Stimulated activated CD8-positive, alpha-beta memory T cell treated with anti-CD3 and anti-CD28 coated beads, Interleukin-7, amount 100 ng/mL, for 48 hours (primary cell): ENCODE results near the gene OR8G5.
"Not testable (repeated sequence)": the region's sequence is repeated elsewhere in the genome, so short reads cannot be mapped to it uniquely, and the experiment has no call there.

Experiments
- DNase-seq, 2 donors: peaks; one replicate each; pipeline ENCODE4 v3.0.0-alpha.2; 2020; ENCODE audit warnings: low read depth in 1 of 2; ENCODE audit errors: extremely low read depth in 1 of 2

Gene OR8G5

DNA sequence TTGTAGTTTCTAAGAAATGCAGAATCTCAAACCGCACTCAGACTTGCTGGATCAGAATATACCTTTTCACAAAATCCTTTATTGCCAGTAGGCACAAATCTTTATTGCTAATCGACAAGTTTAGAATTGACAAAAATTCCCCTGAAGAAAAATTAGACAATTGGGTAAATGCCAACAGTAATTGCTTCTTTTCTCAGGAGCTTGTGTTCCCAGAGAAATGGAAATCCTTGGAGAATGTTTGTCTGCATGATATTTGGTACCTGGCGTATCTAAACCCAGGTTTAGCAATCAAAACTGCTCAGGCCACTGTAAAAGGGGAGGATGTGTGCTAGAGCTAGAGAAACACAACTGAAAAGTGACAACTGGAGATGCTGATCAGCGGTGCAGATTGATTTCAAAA, at the start of gene OR8G5:
TSS of gene OR8G5 (plus strand) at position 301 of the 400 bp plus-strand sequence. CDS start 8,556 bp downstream, outside the sequence.
- DNase-seq = no peak

DNA sequence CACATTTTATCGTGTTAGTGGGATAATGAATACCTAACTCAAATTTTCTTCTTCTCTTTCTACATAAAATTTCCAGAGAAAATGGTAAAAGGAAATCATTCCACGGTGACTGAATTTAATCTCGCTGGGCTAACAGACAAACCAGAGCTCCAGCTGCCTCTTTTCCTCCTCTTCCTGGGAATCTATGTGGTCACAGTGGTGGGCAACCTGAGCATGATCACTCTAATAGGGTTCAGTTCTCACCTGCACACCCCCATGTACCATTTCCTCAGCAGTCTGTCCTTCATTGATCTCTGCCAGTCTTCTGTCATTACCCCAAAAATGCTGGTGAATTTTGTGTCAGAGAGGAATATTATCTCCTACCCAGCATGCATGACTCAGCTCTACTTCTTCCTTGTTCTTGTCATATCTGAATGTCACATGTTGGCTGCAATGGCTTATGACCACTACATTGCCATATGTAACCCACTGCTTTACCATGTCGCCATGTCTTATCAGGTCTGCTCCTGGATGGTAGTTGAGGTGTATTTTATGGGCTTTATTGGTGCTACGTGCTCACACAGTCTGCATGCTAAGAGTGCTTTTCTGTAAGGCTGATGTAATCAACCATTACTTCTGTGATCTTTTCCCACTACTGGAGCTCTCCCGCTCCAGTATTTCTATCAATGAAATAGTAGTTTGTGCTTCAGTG, 48.9 kb upstream of the OR8G5 start:
- no peak for DNase-seq

DNA sequence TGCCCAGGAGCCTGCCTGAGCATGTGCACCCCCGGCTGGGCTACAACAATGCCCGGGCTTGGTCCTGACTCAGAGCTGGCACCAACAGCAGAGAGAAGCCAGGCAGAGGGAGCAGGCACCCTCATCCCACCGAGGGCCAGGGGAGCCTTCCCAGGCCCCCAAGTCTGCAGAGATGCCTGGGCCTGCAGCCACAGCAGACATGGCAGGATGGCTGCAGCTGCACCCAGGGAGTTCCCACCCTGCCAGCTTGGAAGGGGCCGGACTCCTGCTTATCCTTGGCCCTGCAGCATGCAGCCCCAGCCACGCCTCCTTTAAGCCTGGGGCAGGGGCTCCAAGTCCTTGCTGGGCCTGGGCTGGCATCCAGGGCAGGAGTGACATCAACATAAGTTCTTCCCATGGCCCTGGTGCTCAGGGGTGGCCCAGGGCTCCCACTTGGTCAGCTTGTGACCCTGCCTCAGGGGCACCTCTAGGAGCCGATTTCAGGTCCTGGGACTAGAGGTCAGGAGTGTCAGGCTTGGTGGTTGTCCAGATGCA, 46.3 kb upstream of the OR8G5 start:
- no peak for DNase-seq

- no peak for DNase-seq
These were observed 45.8 kb upstream of the OR8G5 start for GRCh38 chr11:124210421-124210820.

- no peak for DNase-seq
These were observed 44.9 kb upstream of the OR8G5 start for GRCh38 chr11:124211321-124211720.

DNA sequence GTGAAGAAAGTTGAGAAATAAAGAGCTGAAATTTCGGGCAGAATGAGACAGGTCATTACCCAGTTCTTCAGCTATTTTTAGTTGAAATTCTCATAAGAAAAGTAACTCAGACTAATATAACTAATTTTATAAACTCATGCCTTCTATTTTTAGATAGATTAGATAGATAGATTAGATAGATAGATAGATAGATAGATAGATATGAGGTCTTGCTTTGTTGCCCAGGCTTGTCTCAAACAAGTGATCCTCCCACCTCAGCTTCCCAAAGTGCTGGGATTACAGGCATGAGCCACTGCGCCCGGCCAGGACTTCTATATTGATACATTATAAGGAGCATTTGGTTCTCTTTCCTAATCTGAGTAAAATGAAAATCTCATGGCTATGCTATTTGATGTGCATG, 42.1 kb upstream of the OR8G5 start:
- no peak for DNase-seq

DNA sequence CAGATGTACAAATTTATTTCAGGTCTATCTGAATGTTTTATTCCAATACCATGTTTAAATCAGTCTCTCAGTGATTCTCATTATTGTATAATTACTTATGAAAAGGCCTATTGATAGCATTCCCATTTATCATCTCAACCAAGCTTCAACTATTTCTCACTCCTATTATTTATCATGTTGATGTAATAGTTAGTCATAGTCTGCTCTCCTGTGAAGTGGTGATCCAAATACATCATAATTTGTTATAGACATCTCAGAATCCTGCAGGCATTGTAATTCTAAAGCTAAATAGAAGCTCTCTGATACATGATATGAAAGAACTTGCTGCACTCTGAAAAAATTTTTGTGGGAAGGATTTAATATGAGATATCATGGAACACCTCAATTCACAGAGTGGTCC, 37.0 kb upstream of the OR8G5 start:
- DNase-seq = no peak

DNA sequence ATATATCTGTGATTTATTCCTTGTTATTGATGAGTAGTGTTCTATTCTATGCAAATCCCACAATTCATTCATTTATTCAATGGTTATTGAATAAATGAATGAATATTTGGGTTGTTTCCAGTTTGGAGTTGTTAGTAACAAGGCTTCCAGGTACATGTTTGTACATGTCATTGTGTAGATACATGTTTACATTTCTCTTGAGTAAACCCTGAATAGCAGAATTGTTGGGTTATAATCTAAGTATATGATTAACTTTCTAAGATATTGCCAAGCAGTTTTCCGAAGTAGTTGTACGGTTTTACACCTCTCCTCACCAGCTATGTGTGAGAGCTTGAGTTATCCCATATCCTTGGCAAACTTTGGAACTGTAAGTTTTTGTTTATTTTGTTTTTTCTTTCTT, 33.8 kb upstream of the OR8G5 start:
- no peak for DNase-seq

DNA sequence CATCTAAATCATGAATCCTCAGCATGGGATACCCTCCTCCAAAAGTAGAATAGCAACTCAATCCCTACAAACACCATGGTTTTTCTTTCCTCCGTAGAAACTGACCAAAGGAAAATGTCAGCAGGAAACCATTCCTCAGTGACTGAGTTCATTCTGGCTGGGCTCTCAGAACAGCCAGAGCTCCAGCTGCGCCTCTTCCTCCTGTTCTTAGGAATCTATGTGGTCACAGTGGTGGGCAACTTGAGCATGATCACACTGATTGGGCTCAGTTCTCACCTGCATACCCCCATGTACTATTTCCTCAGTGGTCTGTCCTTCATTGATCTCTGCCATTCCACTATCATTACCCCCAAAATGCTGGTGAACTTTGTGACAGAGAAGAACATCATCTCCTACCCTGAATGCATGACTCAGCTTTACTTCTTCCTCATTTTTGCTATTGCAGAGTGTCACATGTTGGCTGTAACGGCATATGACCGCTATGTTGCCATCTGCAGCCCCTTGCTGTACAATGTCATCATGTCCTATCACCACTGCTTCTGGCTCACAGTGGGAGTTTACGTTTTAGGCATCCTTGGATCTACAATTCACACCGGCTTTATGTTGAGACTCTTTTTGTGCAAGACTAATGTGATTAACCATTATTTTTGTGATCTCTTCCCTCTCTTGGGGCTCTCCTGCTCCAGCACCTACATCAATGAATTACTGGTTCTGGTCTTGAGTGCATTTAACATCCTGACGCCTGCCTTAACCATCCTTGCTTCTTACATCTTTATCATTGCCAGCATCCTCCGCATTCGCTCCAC, 31.4 kb upstream of the OR8G5 start:
- not testable (repeated sequence) for DNase-seq

- DNase-seq = no peak
These were observed 30.7 kb upstream of the OR8G5 start for GRCh38 chr11:124225471-124225870.

DNA sequence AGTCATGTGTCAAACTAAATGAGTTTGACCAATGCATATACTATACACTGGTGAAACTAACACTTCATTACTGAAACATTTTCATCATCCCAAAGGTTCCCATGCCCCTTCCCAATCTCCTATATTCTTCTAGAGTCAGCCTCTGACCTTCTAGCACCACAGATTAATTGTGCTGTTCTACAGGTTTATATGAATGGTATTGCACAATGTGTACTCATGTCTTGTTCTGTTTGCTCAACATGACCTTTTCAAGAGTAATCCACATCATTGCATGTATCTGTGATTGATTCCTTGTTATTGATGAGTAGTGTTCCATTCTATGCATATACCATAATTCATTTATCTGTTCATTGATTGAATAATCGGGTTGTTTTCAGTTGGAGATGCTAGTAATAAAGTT, 22.8 kb upstream of the OR8G5 start:
- no peak for DNase-seq

- DNase-seq = no peak
These were observed 17.7 kb upstream of the OR8G5 start for GRCh38 chr11:124238512-124238911.

DNA sequence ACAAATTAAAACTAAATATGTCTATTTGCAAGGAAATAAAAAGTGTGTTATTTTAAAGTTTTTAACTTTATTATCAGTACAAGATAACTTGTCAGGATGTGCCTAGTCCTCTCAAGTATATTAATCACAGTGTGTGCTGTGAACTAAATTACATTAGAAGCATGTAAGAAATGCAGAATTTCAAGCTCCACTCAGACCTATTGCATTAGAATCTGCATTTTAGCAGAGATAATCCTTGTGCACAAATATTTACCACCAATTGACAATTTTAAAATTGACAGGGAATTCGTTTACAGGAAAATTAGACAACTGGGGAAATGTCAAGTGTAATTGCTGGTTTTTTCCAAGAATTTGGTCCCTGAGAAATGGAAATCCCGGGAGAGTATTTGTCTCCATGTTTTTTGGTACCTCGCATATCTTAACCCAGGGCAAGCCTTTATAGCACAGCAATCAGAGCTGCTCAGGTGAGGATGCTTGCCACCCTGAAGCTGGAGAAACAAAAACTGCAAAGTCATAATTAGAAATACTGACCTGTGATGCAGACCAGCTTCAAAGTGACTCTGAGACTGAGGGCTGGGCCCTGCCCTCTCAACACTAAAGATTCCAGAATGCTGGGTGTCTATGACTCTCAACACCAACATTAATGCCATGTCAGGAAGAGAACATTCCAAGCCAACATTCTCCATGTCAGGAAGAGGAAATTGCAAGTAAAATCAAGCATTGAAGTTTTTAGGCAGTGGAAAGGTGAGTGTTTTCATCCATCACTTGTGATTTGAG, 15.4 kb upstream of the OR8G5 start, which contains the start of gene OR8G1:
TSS of gene OR8G1 (plus strand) at position 475 of the 777 bp plus-strand sequence. CDS start 8,581 bp downstream, outside the sequence.
- DNase-seq = no peak

DNA sequence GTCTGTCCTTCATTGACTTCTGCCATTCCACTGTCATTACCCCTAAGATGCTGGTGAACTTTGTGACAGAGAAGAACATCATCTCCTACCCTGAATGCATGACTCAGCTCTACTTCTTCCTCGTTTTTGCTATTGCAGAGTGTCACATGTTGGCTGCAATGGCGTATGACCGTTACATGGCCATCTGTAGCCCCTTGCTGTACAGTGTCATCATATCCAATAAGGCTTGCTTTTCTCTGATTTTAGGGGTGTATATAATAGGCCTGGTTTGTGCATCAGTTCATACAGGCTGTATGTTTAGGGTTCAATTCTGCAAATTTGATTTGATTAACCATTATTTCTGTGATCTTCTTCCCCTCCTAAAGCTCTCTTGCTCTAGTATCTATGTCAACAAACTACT, 6.3 kb upstream of the OR8G5 start:
- DNase-seq = not testable (repeated sequence)

DNA sequence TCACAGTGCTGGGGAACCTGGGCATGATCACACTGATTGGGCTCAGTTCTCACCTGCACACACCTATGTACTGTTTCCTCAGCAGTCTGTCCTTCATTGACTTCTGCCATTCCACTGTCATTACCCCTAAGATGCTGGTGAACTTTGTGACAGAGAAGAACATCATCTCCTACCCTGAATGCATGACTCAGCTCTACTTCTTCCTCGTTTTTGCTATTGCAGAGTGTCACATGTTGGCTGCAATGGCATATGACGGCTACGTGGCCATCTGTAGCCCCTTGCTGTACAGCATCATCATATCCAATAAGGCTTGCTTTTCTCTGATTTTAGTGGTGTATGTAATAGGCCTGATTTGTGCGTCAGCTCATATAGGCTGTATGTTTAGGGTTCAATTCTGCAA, 8.9 kb downstream of the OR8G5 start:
- not testable (repeated sequence) for DNase-seq

DNA sequence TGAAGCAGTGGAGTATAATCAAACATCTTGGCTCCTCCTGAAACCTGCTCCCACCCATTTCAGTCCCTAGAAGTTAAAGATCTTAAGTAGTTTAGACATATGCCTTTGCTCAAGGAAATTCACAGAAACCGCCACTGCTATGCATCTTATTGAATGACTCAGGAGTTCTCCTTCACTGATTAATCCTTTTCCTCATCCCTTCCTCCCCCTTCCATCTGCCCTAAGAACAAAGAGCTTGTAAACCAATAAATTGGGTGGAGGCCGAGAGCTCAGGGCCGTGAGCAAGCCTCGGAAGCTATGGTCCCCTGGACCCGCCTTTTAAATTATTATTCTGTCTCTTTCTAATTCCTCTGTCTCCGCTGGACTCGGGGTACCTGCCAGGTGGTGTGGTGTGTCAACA, 14.7 kb downstream of the OR8G5 start:
- not testable (repeated sequence) for DNase-seq

- no peak for DNase-seq
These were observed 17.8 kb downstream of the OR8G5 start for GRCh38 chr11:124274000-124274399.

GRCh38 chr11:124276081-124276480, 19.9 kb downstream of the OR8G5 start:
- no peak for DNase-seq

DNA sequence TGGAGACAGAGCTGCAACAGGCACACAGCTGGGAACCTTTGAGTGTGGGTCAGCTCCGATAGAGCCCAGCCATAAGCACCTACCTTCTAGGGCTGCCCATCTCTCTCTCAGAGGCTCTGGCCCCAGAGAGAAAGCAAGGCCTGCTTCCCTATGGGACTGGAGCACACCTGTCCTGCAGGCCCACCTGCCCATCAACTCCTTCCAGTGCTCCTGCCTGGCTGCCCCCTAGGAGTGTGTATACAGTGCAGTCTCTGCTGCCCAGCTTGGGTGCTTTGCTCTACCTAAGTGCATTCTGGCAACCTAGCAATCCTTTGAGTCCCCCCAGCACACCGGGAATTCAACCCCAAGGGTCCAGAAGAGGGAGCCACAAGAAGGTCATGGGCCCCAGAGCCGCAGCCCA, 21.0 kb downstream of the OR8G5 start:
- DNase-seq = no peak

DNA sequence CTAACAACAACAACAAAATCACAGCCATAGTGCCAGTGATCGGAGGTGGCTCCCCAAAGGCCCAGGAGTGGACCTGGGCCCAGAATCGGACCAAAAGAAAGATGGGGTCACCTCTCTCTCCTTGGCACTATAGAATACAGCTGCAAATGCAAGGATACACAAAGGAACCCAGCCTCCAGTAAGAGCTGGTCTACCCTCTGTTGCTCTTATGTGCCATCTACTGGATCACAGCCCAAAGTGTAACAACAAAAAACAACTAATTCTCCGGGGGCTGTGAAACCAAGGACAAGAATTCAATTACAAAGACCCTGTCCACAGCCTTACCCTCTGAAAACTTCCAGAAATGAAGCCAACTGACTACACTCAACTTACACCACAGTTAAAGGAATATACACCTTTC, 21.6 kb downstream of the OR8G5 start:
- DNase-seq = no peak

- DNase-seq = no peak
These were observed 22.1 kb downstream of the OR8G5 start for GRCh38 chr11:124278261-124278660.
